RWPE2 (cell line): ENCODE measurements around the gene PARP12.

Experiments used
- ATAC-seq: fragments of 200-7000 bp; cut with Tn5 transposase; 3 replicates; pipeline ENCODE4 v1.9.1; 2021; ENCODE audit warnings: low read depth
- DNase-seq: peaks from one replicate; pipeline ENCODE4 v3.0.0-alpha.2; 2020; ENCODE audit warnings: low spot score
- H3K27ac ChIP-seq: fragments of 450-650 bp; 2 replicates; pipeline ENCODE4 v1.5.1; 2017; ENCODE audit warnings: mild to moderate bottlenecking; ENCODE audit not compliant: poor library complexity, severe bottlenecking
- H3K27me3 ChIP-seq: fragments of 250-450 bp; sonication (Bioruptor Pico); 2 replicates; pipeline ENCODE4 v1.5.1; 2021; ENCODE audit warnings: mild to moderate bottlenecking, moderate library complexity; ENCODE audit not compliant: insufficient read depth, poor library complexity, severe bottlenecking
- H3K36me3 ChIP-seq: fragments of 250-450 bp; sonication (Bioruptor Pico); 2 replicates; pipeline ENCODE4 v1.5.1; 2020; ENCODE audit warnings: low read depth, mild to moderate bottlenecking, moderate library complexity
- H3K4me1 ChIP-seq: fragments of 250-450 bp; sonication (Bioruptor Pico); 2 replicates; pipeline ENCODE4 v1.5.1; 2021; ENCODE audit warnings: mild to moderate bottlenecking, moderate library complexity; ENCODE audit not compliant: insufficient read depth, poor library complexity, severe bottlenecking
- H3K4me3 ChIP-seq: fragments of 250-450 bp; sonication (Bioruptor Pico); 2 replicates; pipeline ENCODE4 v1.5.1; 2021; ENCODE audit warnings: mild to moderate bottlenecking, moderate library complexity; ENCODE audit not compliant: severe bottlenecking
- H3K9me3 ChIP-seq: fragments of 250-450 bp; sonication (Bioruptor Pico); 2 replicates; pipeline ENCODE4 v1.5.1; 2021; ENCODE audit warnings: mild to moderate bottlenecking, moderate library complexity; ENCODE audit not compliant: severe bottlenecking
- CTCF ChIP-seq: fragments of 450-650 bp; IDR thresholded peaks from one replicate; pipeline ENCODE4 v1.5.1; 2017; ENCODE audit warnings: mild to moderate bottlenecking, moderate library complexity; ENCODE audit not compliant: poor library complexity, severe bottlenecking

PARP12 gene

DNA sequence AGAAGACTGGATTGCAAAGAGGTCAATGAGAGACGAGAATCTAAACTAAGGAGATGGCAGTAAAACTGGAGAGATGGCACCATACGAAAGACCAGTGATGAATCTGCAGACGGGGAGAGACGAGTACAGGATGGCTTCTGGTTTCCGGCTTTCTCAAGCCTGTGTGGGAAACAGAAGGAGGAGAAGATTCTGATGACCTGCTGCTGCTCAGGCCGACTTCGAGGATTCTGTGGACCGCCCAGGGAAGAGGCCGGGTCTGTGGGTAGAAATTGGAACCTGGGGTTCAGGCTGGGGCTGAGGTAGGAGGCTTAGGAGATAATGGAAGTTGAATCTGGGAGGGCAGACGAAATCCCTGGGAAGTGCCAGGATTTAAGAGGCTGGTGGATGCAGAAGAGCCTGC, 48.6 kb downstream of the PARP12 start:
- H3K27me3 ChIP-seq: no peaks in the 10 kb centered on the region
- no peak overlapping the region for H3K27ac ChIP-seq
- no peak for TF ChIP-seq CTCF
- no peaks in the 10 kb centered on the region for H3K36me3 ChIP-seq
- H3K9me3 ChIP-seq: no peaks in the 10 kb centered on the region
- H3K4me3 ChIP-seq: no peak overlapping the region
- ATAC-seq (no peak), DNase-seq (no peak)
- H3K4me1 ChIP-seq: no peaks in the 10 kb centered on the region

DNA sequence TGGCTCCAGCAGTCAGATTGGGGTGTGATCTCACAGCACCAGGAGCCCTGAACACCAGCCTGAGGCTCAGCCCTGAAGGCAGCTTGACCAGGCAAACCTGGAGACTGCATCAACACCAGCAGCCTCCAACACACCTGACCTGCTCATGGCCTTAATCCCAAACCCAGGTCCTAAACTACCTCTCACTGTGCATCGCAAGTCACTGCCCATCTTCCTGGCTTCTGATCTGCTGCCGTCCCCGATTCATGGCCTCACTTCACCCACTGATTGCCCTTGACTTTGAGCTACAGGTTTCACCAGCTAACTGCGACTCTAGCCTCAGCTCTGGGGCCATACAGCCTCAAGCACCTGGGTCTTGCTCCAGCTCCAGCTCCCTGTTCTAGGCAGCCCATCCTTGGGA, 49.1 kb downstream of the PARP12 start:
- Histone ChIP-seq H3K4me1 (no peaks in the 10 kb centered on the region), H3K27me3 (no peaks in the 10 kb centered on the region), H3K4me3 (no peak overlapping the region), H3K36me3 (no peaks in the 10 kb centered on the region), H3K9me3 (no peaks in the 10 kb centered on the region), H3K27ac (no peak overlapping the region)
- DNase-seq: no peak
- no peak for ATAC-seq
- TF ChIP-seq CTCF: no peak

GRCh38 chr7:140010194-140010895, 52.4 kb downstream of the PARP12 start:
- H3K9me3 ChIP-seq: no peaks in the 10 kb centered on the region
- DNase-seq (no peak), ATAC-seq (no peak)
- no peak for TF ChIP-seq CTCF
- H3K4me3 ChIP-seq: no peak overlapping the region
- H3K27me3 ChIP-seq: no peaks in the 10 kb centered on the region
- H3K4me1 ChIP-seq: no peaks in the 10 kb centered on the region
- no peak overlapping the region for H3K27ac ChIP-seq
- H3K36me3 ChIP-seq: no peaks in the 10 kb centered on the region

DNA sequence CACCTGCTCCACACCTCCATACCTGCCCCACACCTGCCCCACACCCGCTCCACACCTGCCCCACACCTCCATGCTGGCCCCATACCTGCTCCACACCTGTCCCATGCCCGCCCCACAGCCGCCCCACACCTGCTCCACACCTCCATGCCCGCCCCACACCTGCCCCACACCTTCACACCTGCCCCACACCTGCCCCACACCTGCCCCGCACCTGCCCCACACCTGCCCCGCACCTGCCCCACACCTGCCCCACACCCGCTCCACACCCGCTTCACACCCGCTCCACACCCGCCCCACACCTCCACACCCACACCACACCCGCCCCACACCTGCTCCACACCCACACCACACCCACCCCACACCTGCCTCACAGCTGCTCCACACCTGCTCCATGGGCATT, 53.0 kb downstream of the PARP12 start:
- Histone ChIP-seq H3K9me3 (no peaks in the 10 kb centered on the region), H3K4me3 (no peak overlapping the region), H3K27me3 (no peaks in the 10 kb centered on the region), H3K27ac (no peak overlapping the region), H3K4me1 (no peaks in the 10 kb centered on the region), H3K36me3 (no peaks in the 10 kb centered on the region)
- no peak for DNase-seq
- ATAC-seq: no peak
- no peak for TF ChIP-seq CTCF
